ENCODE results near the gene TCF3. TPM values are rescaled to one million over a fixed set of nuclear protein-coding genes. Genes with fewer than 3 reads are reported as not detected.

Gene TCF3
- total RNA-seq, 2 donors from 2014 or later = 18.5 to 28.7 TPM

- no peak overlapping the region for H3K27ac ChIP-seq
- no peak for DNase-seq (ENCODE audit: low spot score)
- H3K9me3 ChIP-seq = no peaks in the 10 kb centered on the region
- peaks cover 0 to 20% of the 10 kb centered on the region in 2 donors for H3K4me1 ChIP-seq
- H3K4me3 ChIP-seq = no peak overlapping the region
- H3K27me3 ChIP-seq = no peaks in the 10 kb centered on the region
- TF ChIP-seq CTCF (IDR thresholded peaks at IDR 0.05) = no peak
- peaks cover 4% of the 10 kb centered on the region for H3K36me3 ChIP-seq
Observed at GRCh38 chr19:1649706-1650649, 2.4 kb downstream of the TCF3 start.

- no peaks in the 10 kb centered on the region for H3K9me3 ChIP-seq
- no peak overlapping the region for H3K4me3 ChIP-seq
- TF ChIP-seq CTCF (IDR thresholded peaks at IDR 0.05) = no peak
- H3K36me3 ChIP-seq = peaks cover 4% of the 10 kb centered on the region
- H3K27me3 ChIP-seq = no peaks in the 10 kb centered on the region
- H3K4me1 ChIP-seq = peaks cover 0 to 20% of the 10 kb centered on the region in 2 donors
- no peak for DNase-seq (ENCODE audit: low spot score)
- H3K27ac ChIP-seq = no peak overlapping the region
Observed at GRCh38 chr19:1648920-1649541, 3.4 kb downstream of the TCF3 start.

- H3K4me3 ChIP-seq = no peak overlapping the region
- TF ChIP-seq CTCF (IDR thresholded peaks at IDR 0.05) = no peak
- H3K36me3 ChIP-seq = peaks cover 4% of the 10 kb centered on the region
Observed at GRCh38 chr19:1648459-1648849, 4.0 kb downstream of the TCF3 start.

GRCh38 chr19:1647501-1648458 is 4.6 kb downstream of the TCF3 start:
- Histone ChIP-seq H3K27me3 (no peaks in the 10 kb centered on the region), H3K36me3 (peaks cover 4% of the 10 kb centered on the region), H3K9me3 (no peaks in the 10 kb centered on the region), H3K27ac (no peak overlapping the region), H3K4me3 (no peak overlapping the region), H3K4me1 (peaks cover 0 to 14% of the 10 kb centered on the region in 2 donors)
- DNase-seq (ENCODE audit: low spot score) = no peak
- TF ChIP-seq CTCF (IDR thresholded peaks at IDR 0.05) = no peak

More at GRCh38 chr19:1648459-1648849, 4.0 kb downstream of the TCF3 start:
- no peaks in the 10 kb centered on the region for H3K9me3 ChIP-seq
- no peak for DNase-seq (ENCODE audit: low spot score)
- peaks cover 0 to 17% of the 10 kb centered on the region in 2 donors for H3K4me1 ChIP-seq
- H3K27me3 ChIP-seq = no peaks in the 10 kb centered on the region
- no peak overlapping the region for H3K27ac ChIP-seq

- no peaks in the 10 kb centered on the region for H3K9me3 ChIP-seq
- H3K4me1 ChIP-seq = peaks cover 0 to 14% of the 10 kb centered on the region in 2 donors
- H3K27me3 ChIP-seq = no peaks in the 10 kb centered on the region
- TF ChIP-seq CTCF (IDR thresholded peaks at IDR 0.05) = no peak
- H3K27ac ChIP-seq = no peak overlapping the region
- H3K4me3 ChIP-seq = no peak overlapping the region
- peaks cover 4% of the 10 kb centered on the region for H3K36me3 ChIP-seq
- DNase-seq (ENCODE audit: low spot score) = no peak
Observed at GRCh38 chr19:1646659-1647453, 5.6 kb downstream of the TCF3 start.

Measured in right atrium auricular region (tissue), 2 donors.